ENCODE data around the gene LHX1. TPM values are rescaled to one million over a fixed set of nuclear protein-coding genes. Genes with fewer than 3 reads are reported as not detected.

LHX1 gene
- total and polyA plus RNA-seq, 9 of the 15 experiments (the other 6 are each of a cell fraction or from before 2014, with no cell fraction given) = 0.05 to 0.64 (median 0.07) TPM; not detected in 6

- in situ Hi-C loops (cut with MboI) = no loop called here
- DNase-seq (ENCODE audit: extremely low read depth in 1 of 4, low spot score in 3 of 4) = peak in 1 of 4 experiments; percentile 4
- Histone ChIP-seq H3K79me2 (ENCODE audit: control insufficient read depth, insufficient read depth, low read length) (peaks cover 72% of the 10 kb centered on the region), H3K4me2 (ENCODE audit: insufficient read depth, low read length) (no peak overlapping the region), H3K9ac (ENCODE audit: insufficient read depth in 1 of 2, low read depth in 2 of 2, low read length in 2 of 2) (no peak overlapping the region), H3K9me1 (ENCODE audit: control insufficient read depth, insufficient read depth, low read length) (no peaks in the 10 kb centered on the region), H3K27me3 (ENCODE audit: control insufficient read depth in 2 of 2, insufficient read depth in 2 of 2, low read length in 2 of 2) (no peaks in the 10 kb centered on the region), H3K9me3 (replicated peaks; ENCODE audit: control insufficient read depth, insufficient read depth, low read depth, low read length) (no peaks in the 10 kb centered on the region), H3K27ac (ENCODE audit: extremely low read depth, low read depth, low read length) (no peak overlapping the region; the same call in 2 of the 3 replicates), H4K20me1 (replicated peaks; ENCODE audit: control insufficient read depth, insufficient read depth, low read length) (no peaks in the 10 kb centered on the region), H3K4me1 (replicated peaks in 1 of 2; ENCODE audit: control insufficient read depth in 2 of 2, insufficient read depth in 2 of 2, low read length in 2 of 2) (no peaks in the 10 kb centered on the region), H3K4me3 (no peak overlapping the region), H2AFZ (ENCODE audit: low read depth, low read length) (no peak overlapping the region), H3K36me3 (ENCODE audit: control insufficient read depth, insufficient read depth, low read length) (peaks cover 44% of the 10 kb centered on the region)
- TF ChIP-seq NFIC (IDR thresholded peaks at IDR 0.05) = peak; percentile 64
- no peak for TF ChIP-seq ZEB2 (IDR thresholded peaks at IDR 0.05)
- no peak for TF ChIP-seq HDAC3 (IDR thresholded peaks at IDR 0.05; ENCODE audit: borderline replicate concordance, partially characterized antibody)
- no peak for TF ChIP-seq TGIF2 (CRISPR knock-in tag; IDR thresholded peaks at IDR 0.05)
- no peak for TF ChIP-seq TBP (optimal IDR thresholded peaks at IDR 0.05; ENCODE audit: low read depth, low read length)
- TF ChIP-seq RAD51 (IDR thresholded peaks at IDR 0.05; ENCODE audit: borderline replicate concordance, low read depth) = no peak
- intact Hi-C loops (cut with micrococcal nuclease) = no loop called here
- no peak for FAIRE-seq
- 13% methylated on average over 1 of the region's 2 CpGs for WGBS (ENCODE audit: insufficient coverage, low coverage, missing lambda C conversion rate)
- ChIA-PET CTCF (ENCODE audit: low intra/inter-chr PET ratio) (no interaction called here), POLR2A (no interaction called here)
- BruUV-seq (replicated peaks) = no TSS peak
- ATAC-seq = no peak
Observed at GRCh38 chr17:36980280-36980761, 43.0 kb downstream of the LHX1 start.

GRCh38 chr17:36983618-36984017, 46.3 kb downstream of the LHX1 start:
- in situ Hi-C loops (cut with MboI) = no loop called here
- ATAC-seq (no peak), DNase-seq (ENCODE audit: extremely low read depth in 1 of 4, low spot score in 3 of 4) (no peak), FAIRE-seq (no peak)
- H3K27me3 ChIP-seq (ENCODE audit: control insufficient read depth in 2 of 2, insufficient read depth in 2 of 2, low read length in 2 of 2) = no peaks in the 10 kb centered on the region
- no peak overlapping the region for H3K27ac ChIP-seq (ENCODE audit: extremely low read depth, low read depth, low read length)
- H4K20me1 ChIP-seq (replicated peaks; ENCODE audit: control insufficient read depth, insufficient read depth, low read length) = no peaks in the 10 kb centered on the region
- no peaks in the 10 kb centered on the region for H3K9me1 ChIP-seq (ENCODE audit: control insufficient read depth, insufficient read depth, low read length)
- no peaks in the 10 kb centered on the region for H3K4me1 ChIP-seq (replicated peaks in 1 of 2; ENCODE audit: control insufficient read depth in 2 of 2, insufficient read depth in 2 of 2, low read length in 2 of 2)
- no peak overlapping the region for H3K9ac ChIP-seq (ENCODE audit: insufficient read depth in 1 of 2, low read depth in 2 of 2, low read length in 2 of 2)
- no peak overlapping the region for H3K4me2 ChIP-seq (ENCODE audit: insufficient read depth, low read length)
- no peak overlapping the region for H3K4me3 ChIP-seq
- CTCF ChIA-PET (ENCODE audit: low intra/inter-chr PET ratio) = no interaction called here
- POLR2A ChIA-PET = no interaction called here
- H2AFZ ChIP-seq (ENCODE audit: low read depth, low read length) = no peak overlapping the region
- H3K79me2 ChIP-seq (ENCODE audit: control insufficient read depth, insufficient read depth, low read length) = peaks cover 43% of the 10 kb centered on the region
- H3K9me3 ChIP-seq (replicated peaks; ENCODE audit: control insufficient read depth, insufficient read depth, low read depth, low read length) = no peaks in the 10 kb centered on the region
- BruUV-seq (replicated peaks) = no TSS peak
- intact Hi-C loops (cut with micrococcal nuclease) = no loop called here
- peaks cover 66% of the 10 kb centered on the region for H3K36me3 ChIP-seq (ENCODE audit: control insufficient read depth, insufficient read depth, low read length)
- TF ChIP-seq CBX3 (IDR thresholded peaks at IDR 0.05; ENCODE audit: borderline replicate concordance in 1 of 2, low read length in 2 of 2) (no peak), ESRRA (IDR thresholded peaks at IDR 0.05; ENCODE audit: borderline replicate concordance, low read depth) (no peak), ZNF408 (CRISPR knock-in tag; IDR thresholded peaks at IDR 0.05; ENCODE audit: low read depth) (no peak), DACH1 (IDR thresholded peaks at IDR 0.05; ENCODE audit: partially characterized antibody) (no peak), MEF2A (IDR thresholded peaks at IDR 0.05; ENCODE audit: control insufficient read depth, low read depth, low read length) (no peak), TRIM28 (IDR thresholded peaks at IDR 0.05) (no peak), THRAP3 (IDR thresholded peaks at IDR 0.05; ENCODE audit: borderline replicate concordance) (no peak), ZFPM2 (CRISPR knock-in tag; IDR thresholded peaks at IDR 0.05) (no peak), ZNF444 (CRISPR knock-in tag; IDR thresholded peaks at IDR 0.05) (no peak), MBD2 (IDR thresholded peaks at IDR 0.05; ENCODE audit: borderline replicate concordance, low read depth) (no peak), NKRF (IDR thresholded peaks at IDR 0.05; ENCODE audit: borderline replicate concordance) (no peak)
